HG02870 (cell line): ENCODE measurements around the gene UGT1A6.

Experiments
- ATAC-seq: cut with Tn5 transposase; IDR thresholded peaks from one replicate; pipeline ENCODE4 v1.9.1; 2021; ENCODE audit warnings: mild to moderate bottlenecking, moderate library complexity; ENCODE audit not compliant: unreplicated experiment

The UGT1A6 gene

GRCh38 chr2:233817995-233818638, 125.4 kb downstream of the UGT1A6 start:
- ATAC-seq = no peak

- ATAC-seq = no peak
Observed at GRCh38 chr2:233818639-233819621, 126.2 kb downstream of the UGT1A6 start.

GRCh38 chr2:233819884-233820773, 127.4 kb downstream of the UGT1A6 start:
- no peak for ATAC-seq

- ATAC-seq = no peak
Observed at GRCh38 chr2:233820774-233821105, 128.1 kb downstream of the UGT1A6 start.

- ATAC-seq = no peak
Observed at GRCh38 chr2:233821196-233821595, 128.5 kb downstream of the UGT1A6 start.

GRCh38 chr2:233821709-233822100, 129.0 kb downstream of the UGT1A6 start:
- ATAC-seq = no peak

- no peak for ATAC-seq
Observed at GRCh38 chr2:233822101-233822771, 129.5 kb downstream of the UGT1A6 start.
